Tibial nerve (tissue), 4 donors: ENCODE data around the gene FLOT2. TPM values are rescaled to one million over a fixed set of nuclear protein-coding genes. Genes with fewer than 3 reads are reported as not detected.
A peak's percentile ranks its signal among the peaks of the same experiment; 100 is the strongest.

Source experiments
- DNase-seq, 2 donors: peaks; one replicate each; pipeline ENCODE4 v3.0.0-alpha.2; 2019; ENCODE audit warnings: low spot score in 2 of 2
- H3K27ac ChIP-seq, 4 donors: fragments of 200-600 bp; sonication (generic) in 3 of 4; one replicate each; pipeline ENCODE4 v1.5.1; 2017 to 2019; ENCODE audit warnings: mild to moderate bottlenecking in 1 of 4
- H3K27me3 ChIP-seq, 2 donors: fragments of 200-600 bp; sonication (generic) in 1 of 2; one replicate each; pipeline versions ENCODE4 v1.5.1 to v1.6.0; 2017 to 2019
- H3K36me3 ChIP-seq, 3 donors: fragments of 200-600 bp; sonication (generic); one replicate each; pipeline ENCODE4 v1.5.1; 2018 to 2019
- H3K4me1 ChIP-seq, 4 donors: fragments of 200-600 bp; sonication (generic) in 3 of 4; one replicate each; pipeline ENCODE4 v1.5.1; 2017 to 2019
- H3K4me3 ChIP-seq, 4 donors: fragments of 200-600 bp; sonication (generic) in 3 of 4; one replicate each; pipeline ENCODE4 v1.5.1; 2017 to 2019; ENCODE audit warnings: mild to moderate bottlenecking in 1 of 4, moderate library complexity in 1 of 4
- H3K9me3 ChIP-seq, 4 donors: fragments of 200-600 bp; sonication (generic) in 3 of 4; one replicate each; pipeline ENCODE4 v1.5.1; 2017 to 2019
- CTCF ChIP-seq, 5 experiments: fragments of 200-600 bp in 3 of 5; fragments of 450-650 bp in 2 of 5; sonication (generic) in 3 of 5; IDR thresholded peaks; one replicate each; pipeline ENCODE4 v1.5.1; 2016 to 2019; ENCODE audit warnings: antibody characterized with exemption in 5 of 5, mild to moderate bottlenecking in 3 of 5, moderate library complexity in 2 of 5
- EP300 ChIP-seq, 2 donors: sonication (generic); formaldehyde crosslinking; IDR thresholded peaks; one replicate each; pipeline ENCODE4 v1.6.1; 2017; ENCODE audit warnings: antibody characterized with exemption in 2 of 2, mild to moderate bottlenecking in 1 of 2
- POLR2A ChIP-seq, 2 donors: fragments of 450-650 bp; IDR thresholded peaks; one replicate each; pipeline ENCODE4 v1.6.1; 2017; ENCODE audit warnings: antibody characterized with exemption in 2 of 2, mild to moderate bottlenecking in 2 of 2, moderate library complexity in 2 of 2
- WGBS, 2 donors: methylation state at CpG; one replicate each; pipeline ENCODE4 v1.1.5; 2018; 5-methylcytosine and 5-hydroxymethylcytosine counted together
- total RNA-seq, 4 donors: library from RNA; depleted of rRNA; stranded (reverse); fragments of >200 nt; gene quantifications; one replicate each; pipeline ENCODE4 v1.1.0, GENCODE V29; 2016

Gene FLOT2
- total RNA-seq, 4 donors from 2014 or later: 54.8 to 84.9 (median 65.2) TPM

- Histone ChIP-seq H3K27ac (no peak overlapping the region), H3K4me1 (peaks cover 0 to 88% (median 62%) of the 10 kb centered on the region in 4 donors), H3K36me3 (peaks cover 0 to 4% (median 0%) of the 10 kb centered on the region in 3 donors), H3K4me3 (no peak overlapping the region), H3K27me3 (no peaks in the 10 kb centered on the region), H3K9me3 (no peaks in the 10 kb centered on the region)
- TF ChIP-seq POLR2A (IDR thresholded peaks at IDR 0.05) (no peak), CTCF (IDR thresholded peaks at IDR 0.05) (no peak), EP300 (IDR thresholded peaks at IDR 0.05) (no peak)
- DNase-seq: no peak
- 86 to 96% methylated on average over 2 of the region's 2 CpGs for WGBS, 2 donors
Measured at GRCh38 chr17:28942925-28943324, 45.4 kb upstream of the FLOT2 start.

- Histone ChIP-seq H3K4me3 (no peak overlapping the region), H3K27ac (peak overlapping the region in 2 of 4 donors; percentile 22 to 69), H3K9me3 (no peaks in the 10 kb centered on the region), H3K4me1 (peaks cover 0 to 88% (median 57%) of the 10 kb centered on the region in 4 donors), H3K27me3 (no peaks in the 10 kb centered on the region), H3K36me3 (peaks cover 0 to 4% (median 0%) of the 10 kb centered on the region in 3 donors)
- no peak for TF ChIP-seq POLR2A (IDR thresholded peaks at IDR 0.05)
- TF ChIP-seq EP300 (IDR thresholded peaks at IDR 0.05): no peak
- no peak for TF ChIP-seq CTCF (IDR thresholded peaks at IDR 0.05)
- no peak for DNase-seq
- 89 to 92% methylated on average over 1 of the region's 1 CpG for WGBS, 2 donors
Measured at GRCh38 chr17:28941251-28941650, 43.7 kb upstream of the FLOT2 start.

GRCh38 chr17:28940675-28941074 is 43.1 kb upstream of the FLOT2 start:
- Histone ChIP-seq H3K4me1 (peaks cover 0 to 88% (median 57%) of the 10 kb centered on the region in 4 donors), H3K27me3 (no peaks in the 10 kb centered on the region), H3K9me3 (no peaks in the 10 kb centered on the region), H3K4me3 (no peak overlapping the region), H3K36me3 (peaks cover 0 to 4% (median 0%) of the 10 kb centered on the region in 3 donors), H3K27ac (peak overlapping the region in 2 of 4 donors; percentile 22 to 69)
- 29 to 32% methylated on average over 3 of the region's 3 CpGs for WGBS, 2 donors
- no peak for DNase-seq
- TF ChIP-seq POLR2A (IDR thresholded peaks at IDR 0.05) (no peak), EP300 (IDR thresholded peaks at IDR 0.05) (no peak), CTCF (IDR thresholded peaks at IDR 0.05) (no peak)

- Histone ChIP-seq H3K4me1 (peaks cover 0 to 88% (median 56%) of the 10 kb centered on the region in 4 donors), H3K4me3 (no peak overlapping the region), H3K27ac (peak overlapping the region in 2 of 4 donors; percentile 16 to 69), H3K9me3 (no peaks in the 10 kb centered on the region), H3K36me3 (peaks cover 0 to 4% (median 0%) of the 10 kb centered on the region in 3 donors), H3K27me3 (no peaks in the 10 kb centered on the region)
- no peak for DNase-seq
- TF ChIP-seq CTCF (IDR thresholded peaks at IDR 0.05): no peak
- no peak for TF ChIP-seq EP300 (IDR thresholded peaks at IDR 0.05)
- TF ChIP-seq POLR2A (IDR thresholded peaks at IDR 0.05): no peak
- WGBS, 2 donors: 49 to 51% methylated on average over 3 of the region's 3 CpGs
Measured at GRCh38 chr17:28940142-28940541, 42.6 kb upstream of the FLOT2 start.

- DNase-seq: no peak
- no peaks in the 10 kb centered on the region for H3K27me3 ChIP-seq
- no peaks in the 10 kb centered on the region for H3K9me3 ChIP-seq
- peak overlapping the region in 2 of 4 donors; percentile 69 to 85 for H3K27ac ChIP-seq
- no peak for TF ChIP-seq CTCF (IDR thresholded peaks at IDR 0.05)
- TF ChIP-seq POLR2A (IDR thresholded peaks at IDR 0.05): no peak
- TF ChIP-seq EP300 (IDR thresholded peaks at IDR 0.05): no peak
- peaks cover 0 to 4% (median 0%) of the 10 kb centered on the region in 3 donors for H3K36me3 ChIP-seq
- H3K4me3 ChIP-seq: no peak overlapping the region
- H3K4me1 ChIP-seq: peaks cover 0 to 86% (median 54%) of the 10 kb centered on the region in 4 donors
Measured at GRCh38 chr17:28938552-28938951, 41.0 kb upstream of the FLOT2 start.
